ENCODE data around the gene USP53. TPM values are rescaled to one million over a fixed set of nuclear protein-coding genes. Genes with fewer than 3 reads are reported as not detected.

Gene USP53
- total RNA-seq, 1 donor from 2014 or later, result 75.4 TPM

DNA sequence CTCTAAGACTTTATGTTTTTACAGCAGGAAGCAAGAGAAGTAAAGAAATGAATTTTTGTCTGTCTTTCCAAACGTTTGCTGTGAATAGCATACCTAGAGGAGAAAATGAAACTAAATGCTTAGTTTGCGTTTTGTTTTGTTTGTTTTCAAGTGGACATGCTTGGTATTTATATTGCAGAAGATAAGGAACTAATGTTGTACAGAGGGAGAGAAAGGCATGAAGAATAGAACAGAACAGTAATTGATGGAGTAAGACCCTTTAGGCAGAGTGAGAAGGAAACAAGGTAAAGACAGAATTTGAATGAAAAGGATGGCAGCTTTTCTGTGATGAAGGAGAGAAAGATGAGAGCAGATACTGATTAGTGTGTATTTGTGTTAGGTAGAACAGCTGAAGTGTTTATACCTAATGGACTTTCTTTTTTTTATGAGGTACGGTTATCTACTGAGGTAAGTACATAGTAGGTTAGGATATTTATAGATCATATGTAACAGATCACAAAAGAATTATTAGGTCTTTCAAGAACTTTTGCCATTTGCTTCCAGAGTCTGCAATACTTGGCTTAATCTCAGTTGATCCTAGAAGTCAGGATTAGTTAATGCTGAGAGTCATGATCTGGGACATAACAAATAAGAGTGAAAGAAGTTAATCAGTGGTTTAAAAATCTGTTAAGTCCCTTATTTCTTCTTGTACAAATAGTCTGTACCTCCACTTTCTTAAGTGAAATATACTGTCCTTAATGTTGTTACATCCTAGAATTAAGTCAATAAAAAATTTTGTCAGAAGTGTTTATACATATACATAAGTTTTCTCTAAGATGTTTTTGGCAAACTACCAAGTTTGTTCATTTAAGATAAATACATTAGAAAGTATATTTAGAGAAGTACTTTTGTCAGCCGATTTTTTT is 72.6 kb downstream of the USP53 start:
- intact Hi-C loops (cut with DNase I), result loop anchor here (5.0 to 10.0 kb wide), 3 partner anchors 53 to 540 kb away; no protein-coding TSS in a partner anchor
- peak overlapping the region; percentile 58 to 76 for H3K27ac ChIP-seq
- H3K4me3 ChIP-seq, result peak overlapping the region in 1 of 2 donors; percentile 31

DNA sequence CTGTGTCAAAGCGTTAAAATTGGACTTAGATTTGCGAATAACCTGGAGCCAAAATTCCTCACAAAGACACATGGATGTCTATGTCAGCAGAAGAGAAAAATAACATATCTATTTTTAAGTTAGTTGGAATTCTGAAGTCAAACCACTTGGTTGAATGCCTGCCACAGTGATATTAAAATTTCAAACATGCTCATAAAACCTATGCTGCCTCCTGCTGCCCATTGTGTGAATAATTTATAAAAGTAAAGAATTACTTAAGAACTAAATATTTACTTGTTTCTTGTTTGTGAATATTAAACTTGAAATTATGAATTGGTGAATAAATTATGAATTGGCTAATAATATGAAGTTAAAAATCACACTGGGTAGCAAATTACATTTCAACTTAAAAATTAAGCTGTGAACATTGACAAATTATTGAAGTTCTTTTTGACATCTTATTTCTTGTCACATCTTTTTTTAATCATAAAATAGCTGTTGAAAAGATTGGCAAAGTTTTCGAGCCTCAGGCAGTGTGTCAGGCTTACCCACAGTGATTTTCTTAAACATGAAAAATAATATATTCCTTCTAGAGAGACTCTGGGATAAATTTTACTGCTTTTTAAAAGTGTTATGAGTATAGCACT is 74.0 kb downstream of the USP53 start:
- H3K27ac ChIP-seq, result peak overlapping the region; percentile 28 to 76
- H3K9me3 ChIP-seq, result no peaks in the 10 kb centered on the region
- DNase-seq (ENCODE audit: low spot score in 2 of 2), result no peak
- H3K36me3 ChIP-seq, result peaks cover 8 to 10% of the 10 kb centered on the region in 2 donors
- H3K27me3 ChIP-seq, result no peaks in the 10 kb centered on the region
- TF ChIP-seq, protein P1, sequence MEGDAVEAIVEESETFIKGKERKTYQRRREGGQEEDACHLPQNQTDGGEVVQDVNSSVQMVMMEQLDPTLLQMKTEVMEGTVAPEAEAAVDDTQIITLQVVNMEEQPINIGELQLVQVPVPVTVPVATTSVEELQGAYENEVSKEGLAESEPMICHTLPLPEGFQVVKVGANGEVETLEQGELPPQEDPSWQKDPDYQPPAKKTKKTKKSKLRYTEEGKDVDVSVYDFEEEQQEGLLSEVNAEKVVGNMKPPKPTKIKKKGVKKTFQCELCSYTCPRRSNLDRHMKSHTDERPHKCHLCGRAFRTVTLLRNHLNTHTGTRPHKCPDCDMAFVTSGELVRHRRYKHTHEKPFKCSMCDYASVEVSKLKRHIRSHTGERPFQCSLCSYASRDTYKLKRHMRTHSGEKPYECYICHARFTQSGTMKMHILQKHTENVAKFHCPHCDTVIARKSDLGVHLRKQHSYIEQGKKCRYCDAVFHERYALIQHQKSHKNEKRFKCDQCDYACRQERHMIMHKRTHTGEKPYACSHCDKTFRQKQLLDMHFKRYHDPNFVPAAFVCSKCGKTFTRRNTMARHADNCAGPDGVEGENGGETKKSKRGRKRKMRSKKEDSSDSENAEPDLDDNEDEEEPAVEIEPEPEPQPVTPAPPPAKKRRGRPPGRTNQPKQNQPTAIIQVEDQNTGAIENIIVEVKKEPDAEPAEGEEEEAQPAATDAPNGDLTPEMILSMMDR (IDR thresholded peaks at IDR 0.05), result peak; percentile 58 to 74 (median 71)
- peaks cover 0 to 24% of the 10 kb centered on the region in 2 donors for H3K4me1 ChIP-seq
- no peak overlapping the region for H3K4me3 ChIP-seq
- intact Hi-C loops (cut with DNase I), result loop anchor here (1.0 to 10.0 kb wide), 4 partner anchors 74 to 542 kb away; partner anchors contain the start of gene USP53

More for the DNA sequence above, 72.6 kb downstream of the USP53 start:
- H3K4me1 ChIP-seq, result peaks cover 0 to 27% of the 10 kb centered on the region in 2 donors
- H3K9me3 ChIP-seq, result no peaks in the 10 kb centered on the region
- no peak for DNase-seq (ENCODE audit: low spot score in 2 of 2)
- H3K27me3 ChIP-seq, result no peaks in the 10 kb centered on the region
- peaks cover 7 to 9% of the 10 kb centered on the region in 2 donors for H3K36me3 ChIP-seq
- TF ChIP-seq, protein P1 (IDR thresholded peaks at IDR 0.05), result no peak

DNA sequence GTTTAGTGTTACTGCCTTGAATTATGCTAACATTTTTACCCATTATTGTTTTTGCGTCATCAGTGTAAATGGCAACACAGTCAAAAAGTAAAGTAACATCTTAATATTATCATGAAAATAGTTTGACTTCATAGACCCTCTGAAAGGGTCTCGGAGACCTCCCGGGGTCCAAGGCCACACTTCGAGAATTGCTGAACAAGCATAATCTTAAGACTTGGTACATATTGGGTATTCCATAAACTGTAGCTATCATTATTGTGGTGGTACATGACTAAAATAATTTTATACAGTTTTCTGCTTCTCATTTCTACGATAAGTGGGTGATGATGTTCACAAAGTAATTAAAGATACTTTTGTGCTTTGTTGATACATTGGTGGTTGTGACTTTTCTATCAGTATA is 76.8 kb downstream of the USP53 start:
- intact Hi-C loops (cut with DNase I), result loop anchor here (10.0 kb wide), 1 partner anchor 545 kb away; no protein-coding TSS in a partner anchor

DNA sequence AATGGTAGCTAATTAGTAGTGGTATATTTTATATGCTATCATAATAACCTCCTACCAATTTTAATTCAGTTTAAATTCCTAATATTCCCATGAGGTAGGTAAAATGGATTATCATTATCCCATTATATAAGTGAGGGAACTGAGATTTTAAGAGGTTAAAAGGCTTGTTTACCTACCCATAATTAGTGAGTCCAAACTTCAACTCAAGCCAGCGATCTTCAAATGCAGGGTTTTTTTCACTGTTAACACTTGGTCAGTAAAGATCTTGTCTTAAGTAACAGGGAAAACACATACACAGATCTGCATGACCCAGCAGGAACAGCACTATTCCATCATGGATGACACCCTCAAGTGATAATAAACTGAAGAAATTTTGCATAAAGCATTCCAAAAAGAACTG is 78.1 kb downstream of the USP53 start:
- Histone ChIP-seq H3K27ac (no peak overlapping the region), H3K36me3 (peaks cover 24 to 26% of the 10 kb centered on the region in 2 donors), H3K9me3 (no peaks in the 10 kb centered on the region), H3K27me3 (no peaks in the 10 kb centered on the region), H3K4me1 (peaks cover 0 to 11% of the 10 kb centered on the region in 2 donors), H3K4me3 (no peak overlapping the region)
- TF ChIP-seq, protein P1 (IDR thresholded peaks at IDR 0.05), result no peak
- no peak for DNase-seq (ENCODE audit: low spot score in 2 of 2)
- intact Hi-C loops (cut with DNase I), result no loop called here

More for the DNA sequence above, 76.8 kb downstream of the USP53 start:
- Histone ChIP-seq H3K27me3 (no peaks in the 10 kb centered on the region), H3K36me3 (peaks cover 24 to 26% of the 10 kb centered on the region in 2 donors), H3K4me3 (no peak overlapping the region), H3K27ac (no peak overlapping the region), H3K4me1 (peaks cover 0 to 21% of the 10 kb centered on the region in 2 donors), H3K9me3 (no peaks in the 10 kb centered on the region)
- DNase-seq (ENCODE audit: low spot score in 2 of 2), result no peak
- TF ChIP-seq, protein P1 (IDR thresholded peaks at IDR 0.05), result no peak

DNA sequence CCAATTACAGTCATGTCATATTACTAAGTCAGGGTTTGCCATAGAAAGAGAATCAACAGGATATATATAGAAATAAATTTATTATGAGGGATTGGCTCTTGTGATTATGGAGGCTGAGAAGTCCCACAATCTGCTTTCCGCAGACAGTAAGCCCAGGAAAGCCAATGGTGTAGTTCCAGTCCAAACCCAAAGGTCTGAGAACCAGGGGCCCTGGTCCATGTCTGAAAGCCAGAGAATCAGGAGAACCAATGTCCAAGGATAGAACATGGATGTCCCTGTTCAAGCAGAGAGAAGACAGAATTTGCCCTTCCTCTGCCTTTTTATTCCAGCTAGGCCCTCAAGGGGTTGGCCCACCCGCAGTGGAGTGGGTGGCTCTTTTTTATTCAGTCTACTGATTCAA is 83.8 kb downstream of the USP53 start:
- Histone ChIP-seq H3K36me3 (peaks cover 29 to 34% of the 10 kb centered on the region in 2 donors), H3K9me3 (no peaks in the 10 kb centered on the region), H3K27ac (no peak overlapping the region), H3K27me3 (no peaks in the 10 kb centered on the region), H3K4me3 (no peak overlapping the region), H3K4me1 (peaks cover 0 to 27% of the 10 kb centered on the region in 2 donors)
- no peak for DNase-seq (ENCODE audit: low spot score in 2 of 2)
- TF ChIP-seq, protein P1 (IDR thresholded peaks at IDR 0.05), result no peak
- intact Hi-C loops (cut with DNase I), result no loop called here
